Activated T-cell treated with anti-CD3 and anti-CD28 coated beads, Interleukin-2, amount 50 U/mL, for 4 hours (primary cell): ENCODE measurements around the gene KIRREL1. TPM values are rescaled to one million over a fixed set of nuclear protein-coding genes. Genes with fewer than 3 reads are reported as not detected.

Experiments used
- ATAC-seq, 2 donors: fragments of 200-7000 bp; cut with Tn5 transposase; one replicate each; pipeline ENCODE4 v1.10.0; 2021
- DNase-seq: peaks from one replicate; pipeline ENCODE4 v3.0.0-alpha.2; 2020
- H3K27me3 Mint-ChIP-seq: one replicate; pipeline ENCODE4 v1.8.0; 2021; ENCODE audit warnings: low read depth, mixed read lengths
- H3K36me3 Mint-ChIP-seq: one replicate; pipeline ENCODE4 v1.8.0; 2022; ENCODE audit warnings: mixed read lengths; ENCODE audit not compliant: insufficient read depth
- H3K4me1 Mint-ChIP-seq: one replicate; pipeline ENCODE4 v1.8.0; 2021; ENCODE audit warnings: low read depth, mixed read lengths
- H3K4me3 Mint-ChIP-seq: one replicate; pipeline ENCODE4 v1.8.0; 2021; ENCODE audit warnings: mild to moderate bottlenecking, moderate library complexity, mixed read lengths
- H3K9me3 Mint-ChIP-seq: one replicate; pipeline ENCODE4 v1.8.0; 2021; ENCODE audit warnings: mixed read lengths
- total RNA-seq, 3 donors: library from RNA; stranded (reverse); gene quantifications; one replicate each; pipeline ENCODE4 v1.2.1, GENCODE V29; 2021

The KIRREL1 gene
- total RNA-seq, 3 donors from 2014 or later, result 0.15 to 0.29 (median 0.16) TPM

- Mint-ChIP-seq H3K4me3 (no peak overlapping the region), H3K9me3 (no peaks in the 10 kb centered on the region), H3K4me1 (no peaks in the 10 kb centered on the region), H3K36me3 (no peaks in the 10 kb centered on the region), H3K27me3 (peaks cover 3% of the 10 kb centered on the region)
- ATAC-seq (no peak), DNase-seq (no peak)
Measured at GRCh38 chr1:158024737-158025136, 31.3 kb downstream of the KIRREL1 start.

- Mint-ChIP-seq H3K36me3 (no peaks in the 10 kb centered on the region), H3K27me3 (no peaks in the 10 kb centered on the region), H3K4me3 (no peak overlapping the region), H3K9me3 (no peaks in the 10 kb centered on the region), H3K4me1 (no peaks in the 10 kb centered on the region)
- no peak for DNase-seq
- no peak for ATAC-seq
Measured at GRCh38 chr1:158025576-158026230, 32.3 kb downstream of the KIRREL1 start.

- no peak for DNase-seq
- no peak overlapping the region for H3K4me3 Mint-ChIP-seq
- H3K4me1 Mint-ChIP-seq, result no peaks in the 10 kb centered on the region
- H3K9me3 Mint-ChIP-seq, result no peaks in the 10 kb centered on the region
- ATAC-seq, result no peak
- no peaks in the 10 kb centered on the region for H3K36me3 Mint-ChIP-seq
- H3K27me3 Mint-ChIP-seq, result no peaks in the 10 kb centered on the region
Measured at GRCh38 chr1:158026651-158027050, 33.2 kb downstream of the KIRREL1 start.

- no peak for ATAC-seq
- DNase-seq, result no peak
- H3K27me3 Mint-ChIP-seq, result peaks cover 5% of the 10 kb centered on the region
- no peak overlapping the region for H3K4me3 Mint-ChIP-seq
- H3K9me3 Mint-ChIP-seq, result no peaks in the 10 kb centered on the region
- H3K36me3 Mint-ChIP-seq, result no peaks in the 10 kb centered on the region
- H3K4me1 Mint-ChIP-seq, result no peaks in the 10 kb centered on the region
Measured at GRCh38 chr1:158027508-158027907, 34.1 kb downstream of the KIRREL1 start.

DNA sequence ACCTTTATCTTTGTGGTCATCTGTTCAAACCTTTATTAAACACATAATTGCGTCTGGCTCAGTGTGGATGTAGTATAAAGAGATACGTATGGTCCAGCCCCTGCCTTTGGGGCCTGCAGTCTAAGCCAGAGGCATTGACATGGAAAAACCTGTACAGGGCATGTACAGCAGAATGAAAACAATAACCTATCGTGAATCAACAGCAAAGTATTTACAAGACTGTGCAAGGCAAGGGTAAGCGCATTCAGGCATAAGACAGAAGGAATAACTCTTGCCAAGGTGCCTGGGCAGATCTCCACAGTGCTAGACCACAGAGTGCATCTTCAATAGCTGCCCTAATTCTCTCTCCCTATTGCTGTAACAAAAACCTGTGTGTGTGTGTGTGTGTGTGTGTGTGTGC lies 35.5 kb downstream of the KIRREL1 start:
- no peak for DNase-seq
- no peak for ATAC-seq
- H3K9me3 Mint-ChIP-seq, result no peaks in the 10 kb centered on the region
- H3K27me3 Mint-ChIP-seq, result peaks cover 7% of the 10 kb centered on the region
- H3K36me3 Mint-ChIP-seq, result no peaks in the 10 kb centered on the region
- no peak overlapping the region for H3K4me3 Mint-ChIP-seq
- H3K4me1 Mint-ChIP-seq, result no peaks in the 10 kb centered on the region

DNA sequence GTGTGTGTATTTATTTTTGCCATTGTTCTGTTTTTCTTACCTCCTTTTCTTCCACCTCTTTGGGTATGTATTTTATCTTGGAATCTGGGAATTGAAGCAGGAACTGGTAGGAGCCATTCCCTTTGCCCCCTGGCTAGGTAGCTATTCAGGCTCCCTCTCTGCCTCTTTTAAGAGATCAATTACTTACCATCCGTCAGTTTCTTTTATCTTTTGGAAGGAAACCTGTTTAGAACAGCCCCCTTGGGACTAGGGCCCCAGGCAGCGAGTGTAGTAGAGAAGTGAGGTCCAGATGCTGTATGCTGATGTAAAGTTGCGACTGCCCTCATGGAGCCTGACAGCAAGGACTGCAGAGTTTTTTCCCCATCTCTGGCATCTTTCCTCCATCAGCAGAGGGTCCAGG lies 41.6 kb downstream of the KIRREL1 start:
- DNase-seq (no peak), ATAC-seq (no peak)
- H3K27me3 Mint-ChIP-seq, result peaks cover 15% of the 10 kb centered on the region
- no peaks in the 10 kb centered on the region for H3K4me1 Mint-ChIP-seq
- no peaks in the 10 kb centered on the region for H3K9me3 Mint-ChIP-seq
- no peaks in the 10 kb centered on the region for H3K36me3 Mint-ChIP-seq
- H3K4me3 Mint-ChIP-seq, result no peak overlapping the region

- H3K4me3 Mint-ChIP-seq, result no peak overlapping the region
- no peaks in the 10 kb centered on the region for H3K9me3 Mint-ChIP-seq
- ATAC-seq (no peak), DNase-seq (no peak)
- no peaks in the 10 kb centered on the region for H3K4me1 Mint-ChIP-seq
- H3K36me3 Mint-ChIP-seq, result no peaks in the 10 kb centered on the region
- H3K27me3 Mint-ChIP-seq, result peaks cover 15% of the 10 kb centered on the region
Measured at GRCh38 chr1:158035976-158036583, 42.6 kb downstream of the KIRREL1 start.

- DNase-seq (no peak), ATAC-seq (no peak)
- peaks cover 10% of the 10 kb centered on the region for H3K27me3 Mint-ChIP-seq
- no peaks in the 10 kb centered on the region for H3K9me3 Mint-ChIP-seq
- H3K4me3 Mint-ChIP-seq, result no peak overlapping the region
- no peaks in the 10 kb centered on the region for H3K36me3 Mint-ChIP-seq
- no peaks in the 10 kb centered on the region for H3K4me1 Mint-ChIP-seq
Measured at GRCh38 chr1:158037008-158037865, 43.8 kb downstream of the KIRREL1 start.

- Mint-ChIP-seq H3K36me3 (no peaks in the 10 kb centered on the region), H3K4me1 (no peaks in the 10 kb centered on the region), H3K9me3 (no peaks in the 10 kb centered on the region), H3K27me3 (peaks cover 9% of the 10 kb centered on the region), H3K4me3 (no peak overlapping the region)
- ATAC-seq (no peak), DNase-seq (no peak)
Measured at GRCh38 chr1:158037866-158038359, 44.5 kb downstream of the KIRREL1 start.

DNA sequence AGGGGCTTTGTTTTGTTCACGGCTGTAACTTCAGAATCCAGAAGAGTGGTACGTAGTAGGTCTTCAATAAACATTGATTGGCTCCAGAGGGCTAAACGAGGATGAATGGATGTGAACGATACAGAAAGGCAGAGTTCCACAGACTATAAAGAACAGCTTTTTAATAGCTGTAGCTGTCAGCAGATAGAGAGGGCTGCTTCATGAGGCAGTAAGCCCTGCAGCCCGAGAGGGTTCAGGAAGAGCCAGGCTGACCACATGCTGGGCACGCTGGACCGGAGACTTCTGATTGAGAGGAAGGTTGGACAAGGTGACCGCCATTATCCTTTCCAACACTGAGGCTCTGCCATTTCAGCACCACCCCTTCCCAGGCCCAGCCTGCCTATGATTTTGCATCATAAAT lies 45.3 kb downstream of the KIRREL1 start:
- H3K4me3 Mint-ChIP-seq, result no peak overlapping the region
- no peaks in the 10 kb centered on the region for H3K9me3 Mint-ChIP-seq
- no peak for ATAC-seq
- peaks cover 8% of the 10 kb centered on the region for H3K27me3 Mint-ChIP-seq
- no peaks in the 10 kb centered on the region for H3K4me1 Mint-ChIP-seq
- H3K36me3 Mint-ChIP-seq, result no peaks in the 10 kb centered on the region
- no peak for DNase-seq

GRCh38 chr1:158039380-158039779 lies 45.9 kb downstream of the KIRREL1 start:
- H3K36me3 Mint-ChIP-seq, result no peaks in the 10 kb centered on the region
- no peak for ATAC-seq
- no peaks in the 10 kb centered on the region for H3K9me3 Mint-ChIP-seq
- no peak for DNase-seq
- no peak overlapping the region for H3K4me3 Mint-ChIP-seq
- no peaks in the 10 kb centered on the region for H3K4me1 Mint-ChIP-seq
- peaks cover 8% of the 10 kb centered on the region for H3K27me3 Mint-ChIP-seq

GRCh38 chr1:158040323-158040722 lies 46.9 kb downstream of the KIRREL1 start:
- H3K36me3 Mint-ChIP-seq, result no peaks in the 10 kb centered on the region
- H3K9me3 Mint-ChIP-seq, result no peaks in the 10 kb centered on the region
- no peak overlapping the region for H3K4me3 Mint-ChIP-seq
- no peaks in the 10 kb centered on the region for H3K4me1 Mint-ChIP-seq
- ATAC-seq (no peak), DNase-seq (no peak)
- peaks cover 10% of the 10 kb centered on the region for H3K27me3 Mint-ChIP-seq

- DNase-seq (no peak), ATAC-seq (no peak)
- Mint-ChIP-seq H3K4me3 (no peak overlapping the region), H3K9me3 (no peaks in the 10 kb centered on the region), H3K36me3 (no peaks in the 10 kb centered on the region), H3K27me3 (peaks cover 6% of the 10 kb centered on the region), H3K4me1 (no peaks in the 10 kb centered on the region)
Measured at GRCh38 chr1:158043232-158043631, 49.8 kb downstream of the KIRREL1 start.

- H3K27me3 Mint-ChIP-seq, result peaks cover 6% of the 10 kb centered on the region
- no peaks in the 10 kb centered on the region for H3K36me3 Mint-ChIP-seq
- H3K9me3 Mint-ChIP-seq, result no peaks in the 10 kb centered on the region
- H3K4me1 Mint-ChIP-seq, result no peaks in the 10 kb centered on the region
- no peak for DNase-seq
- H3K4me3 Mint-ChIP-seq, result no peak overlapping the region
- ATAC-seq, result no peak
Measured at GRCh38 chr1:158045639-158046038, 52.2 kb downstream of the KIRREL1 start.
